Femur (tissue), 1 donor: ENCODE data around the gene PLXNA2.

Source experiments
- DNase-seq: peaks from one replicate; pipeline ENCODE4 v3.0.0-alpha.2; 2017

Gene PLXNA2

DNA sequence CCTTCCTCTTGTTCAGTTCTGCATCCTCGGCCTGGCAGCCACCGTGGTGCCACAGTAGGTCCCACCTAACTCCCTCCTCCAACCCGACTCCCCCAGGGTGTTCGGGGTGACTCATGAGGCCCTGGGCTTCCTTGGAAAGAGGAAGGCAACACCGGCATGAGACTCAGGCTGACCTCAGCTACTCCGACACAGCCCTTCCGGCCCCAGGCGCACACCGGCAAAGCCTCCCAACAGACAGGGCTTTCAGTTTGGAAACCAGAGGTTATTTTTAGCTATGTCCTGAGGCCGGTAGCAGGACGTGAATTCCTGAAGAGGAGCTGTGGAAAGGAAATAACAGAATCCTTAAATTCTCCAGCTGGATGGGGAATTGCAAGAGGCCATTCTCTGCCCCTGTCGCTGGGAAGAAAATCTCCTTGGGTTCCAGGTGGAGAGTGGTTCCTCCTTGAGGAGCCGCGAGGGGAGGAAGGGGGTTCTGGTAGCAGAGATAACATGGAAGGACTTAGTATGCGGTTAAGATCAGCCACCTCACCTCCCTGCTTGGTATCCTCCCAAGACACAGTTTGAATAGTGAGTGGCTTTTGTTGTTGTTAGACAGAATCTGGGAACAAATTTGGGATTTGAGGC is 24.4 kb downstream of the PLXNA2 start:
- DNase-seq: peak; percentile 74

DNA sequence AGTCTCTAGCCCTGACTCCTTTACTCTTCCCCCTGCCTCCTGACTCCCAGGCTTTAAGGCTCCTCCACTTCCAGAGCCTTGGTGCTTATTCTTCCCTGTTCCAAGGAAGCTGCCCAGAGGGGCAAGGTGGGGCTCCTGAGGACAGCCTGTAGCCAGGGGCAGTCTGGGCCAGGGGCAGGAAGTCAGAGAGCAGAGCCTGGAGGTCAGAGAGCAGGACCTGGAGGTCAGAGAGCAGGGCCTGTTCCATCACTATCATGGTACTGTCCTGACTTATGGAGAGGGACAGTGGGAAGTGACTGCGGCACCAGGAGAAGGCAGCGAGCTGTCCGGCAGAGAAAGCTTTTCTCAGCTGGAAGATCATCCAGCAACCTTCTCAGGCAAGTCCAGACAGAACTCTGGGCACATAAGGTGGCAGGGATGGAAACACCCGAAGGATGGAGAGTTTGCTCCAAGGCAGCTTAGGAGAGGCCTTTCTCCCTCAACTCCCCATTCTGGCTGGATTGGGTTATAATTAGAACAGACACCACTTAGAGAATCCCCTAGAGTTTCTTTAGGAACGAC is 25.0 kb downstream of the PLXNA2 start:
- no peak for DNase-seq

DNA sequence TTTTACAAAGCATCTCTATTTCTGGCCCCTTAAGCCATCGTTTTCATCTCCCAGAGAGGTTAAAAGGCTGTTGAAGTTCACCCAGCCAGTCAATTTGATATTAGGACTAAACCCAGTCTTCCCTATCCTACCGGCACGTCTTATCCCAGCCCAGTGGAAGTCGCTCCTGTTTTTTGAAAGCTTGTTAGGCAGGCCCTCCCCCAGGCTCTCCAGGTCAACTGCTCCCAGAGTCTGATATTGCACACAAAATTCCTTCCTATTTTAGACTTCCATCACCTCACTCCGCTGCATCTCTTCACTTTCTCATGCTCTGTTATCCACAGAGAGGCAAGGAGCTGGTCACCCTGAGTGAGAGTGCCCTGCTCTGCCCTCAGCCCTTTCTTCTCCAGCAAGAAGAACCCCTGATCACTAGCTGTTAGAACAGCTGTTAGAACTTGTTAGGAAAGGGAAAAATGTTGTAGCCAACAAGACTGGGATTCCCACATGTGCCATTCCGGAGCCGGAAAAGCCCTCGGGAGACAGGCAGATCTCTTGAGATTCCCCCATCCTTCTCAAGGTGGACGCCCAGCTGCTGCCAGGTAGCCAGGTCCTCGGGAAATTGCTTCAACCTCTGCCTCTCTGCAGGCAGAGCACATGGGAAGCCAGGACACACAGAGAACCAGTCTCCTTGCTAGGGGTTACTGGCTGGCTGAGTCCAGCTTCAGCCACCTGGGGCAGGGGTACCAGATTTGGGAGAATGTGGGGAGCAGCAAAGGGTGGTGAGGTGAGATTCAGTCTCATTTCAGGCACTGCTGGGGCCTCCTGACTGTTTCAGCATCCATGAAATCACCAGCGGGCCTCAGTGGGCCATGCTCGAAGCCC is 25.7 kb downstream of the PLXNA2 start:
- DNase-seq: no peak

DNA sequence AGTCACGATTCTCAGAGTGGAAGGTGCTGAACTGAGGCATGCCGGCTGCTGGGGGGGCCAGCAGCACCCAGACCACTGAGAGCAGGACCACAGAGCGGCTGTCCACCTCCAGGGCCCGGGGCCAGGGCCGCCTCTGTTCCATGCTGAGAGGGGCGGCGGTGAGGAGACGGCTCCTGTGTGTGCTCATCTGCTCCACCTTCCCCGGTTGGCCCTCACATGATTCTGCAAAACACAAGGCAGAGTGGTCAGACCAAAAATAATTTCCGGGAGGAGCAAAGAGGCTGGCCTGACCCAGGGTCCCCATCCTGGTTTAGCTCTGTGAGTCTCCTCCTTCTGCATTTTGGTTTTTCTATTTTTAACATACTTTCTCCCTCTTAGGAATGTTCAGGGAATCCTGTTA is 26.4 kb downstream of the PLXNA2 start:
- no peak for DNase-seq

DNA sequence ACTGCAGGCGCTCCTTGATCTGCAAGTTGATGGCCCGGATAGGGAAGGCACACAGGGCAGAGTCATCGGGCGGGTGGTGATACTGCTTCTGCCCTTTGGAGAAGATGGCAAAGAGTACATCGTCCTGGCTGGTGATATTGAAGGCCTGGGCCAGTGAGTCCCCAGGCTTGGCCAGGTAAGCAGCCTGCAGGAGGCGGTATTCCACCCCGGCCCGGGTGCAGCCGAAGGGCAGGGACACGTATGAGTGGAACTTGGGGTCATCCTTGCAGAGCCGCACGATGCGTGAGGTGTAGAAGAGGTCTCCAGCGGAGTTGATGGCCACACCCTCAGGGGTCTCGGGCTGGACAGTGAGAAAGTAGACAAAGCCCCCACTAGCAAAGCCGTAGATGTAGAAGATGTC is 27.4 kb downstream of the PLXNA2 start:
- no peak for DNase-seq

DNA sequence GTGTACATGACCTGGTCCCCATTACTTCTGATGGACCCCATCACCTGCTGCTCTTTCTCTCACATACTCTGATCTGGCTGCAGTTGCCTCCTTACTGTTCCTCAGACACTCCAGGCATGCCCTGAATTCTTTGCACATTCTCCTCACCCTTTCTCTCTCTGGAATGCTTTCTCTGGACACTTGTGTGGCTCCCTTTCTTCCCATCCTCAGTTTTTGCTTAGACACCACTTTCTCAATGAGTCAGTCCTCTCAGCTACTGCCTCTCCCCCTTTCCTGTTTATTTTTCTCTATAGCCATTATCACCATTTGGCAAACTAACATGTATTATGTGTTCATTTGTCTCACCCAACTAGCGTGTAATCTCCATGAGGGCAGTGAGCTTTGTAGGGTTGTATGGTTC is 28.1 kb downstream of the PLXNA2 start:
- DNase-seq: no peak

DNA sequence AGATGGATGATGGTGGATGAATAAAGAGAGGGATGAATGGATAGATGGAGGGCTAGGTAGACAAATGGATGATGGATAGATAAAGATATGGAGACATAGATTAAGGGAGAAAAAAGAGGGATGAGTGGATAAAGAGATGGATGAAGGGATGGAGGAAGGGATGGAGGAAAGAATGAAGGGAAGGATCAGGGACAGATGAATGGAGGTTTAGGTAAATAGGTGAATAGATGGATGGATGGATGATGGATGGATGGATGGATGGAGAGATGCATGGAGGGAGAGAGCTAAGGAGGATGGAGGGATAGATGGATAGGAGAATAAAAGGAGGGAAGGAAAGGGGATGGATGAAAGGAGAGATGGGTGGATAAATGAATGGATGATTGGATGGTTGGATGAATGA is 28.8 kb downstream of the PLXNA2 start:
- DNase-seq: no peak

DNA sequence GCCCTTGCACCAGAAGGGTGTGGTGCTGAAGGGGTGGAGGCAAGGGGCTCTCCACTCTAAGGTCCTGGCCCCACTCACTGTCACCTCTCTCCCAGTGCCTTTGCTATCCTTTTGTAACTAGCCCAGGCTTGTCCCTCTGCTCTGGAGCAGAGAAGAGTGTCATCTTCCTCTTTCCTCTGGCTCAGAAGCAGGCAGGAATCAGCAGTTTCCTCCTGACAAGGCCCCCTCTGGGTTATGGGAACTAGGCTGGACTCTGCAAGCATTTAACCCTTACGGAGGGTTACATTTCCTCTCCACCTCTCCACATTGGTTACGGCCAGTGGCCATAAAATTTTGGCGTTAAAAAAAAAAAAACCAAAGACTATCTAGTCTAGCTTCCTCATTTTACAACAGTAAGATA is 30.4 kb downstream of the PLXNA2 start:
- DNase-seq: no peak

DNA sequence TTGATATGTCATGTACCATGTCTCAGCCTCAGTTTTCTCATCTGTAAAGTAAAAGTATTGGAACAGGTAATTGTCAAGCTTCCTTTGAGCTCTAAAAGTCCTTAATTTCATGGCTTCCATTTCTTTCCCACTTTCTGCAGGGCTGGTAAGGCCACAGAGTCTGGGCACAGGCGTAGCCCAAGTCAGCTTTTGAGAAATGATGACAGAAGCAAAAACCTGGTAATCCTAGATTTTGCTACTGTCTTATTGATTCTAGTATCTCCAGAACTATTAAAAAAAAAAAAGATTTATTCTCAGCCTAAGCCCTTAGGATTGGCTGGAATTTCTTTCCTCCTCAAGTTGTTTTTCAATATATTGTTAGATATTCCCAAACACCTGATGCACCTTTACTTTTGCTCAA is 31.3 kb downstream of the PLXNA2 start:
- no peak for DNase-seq

DNA sequence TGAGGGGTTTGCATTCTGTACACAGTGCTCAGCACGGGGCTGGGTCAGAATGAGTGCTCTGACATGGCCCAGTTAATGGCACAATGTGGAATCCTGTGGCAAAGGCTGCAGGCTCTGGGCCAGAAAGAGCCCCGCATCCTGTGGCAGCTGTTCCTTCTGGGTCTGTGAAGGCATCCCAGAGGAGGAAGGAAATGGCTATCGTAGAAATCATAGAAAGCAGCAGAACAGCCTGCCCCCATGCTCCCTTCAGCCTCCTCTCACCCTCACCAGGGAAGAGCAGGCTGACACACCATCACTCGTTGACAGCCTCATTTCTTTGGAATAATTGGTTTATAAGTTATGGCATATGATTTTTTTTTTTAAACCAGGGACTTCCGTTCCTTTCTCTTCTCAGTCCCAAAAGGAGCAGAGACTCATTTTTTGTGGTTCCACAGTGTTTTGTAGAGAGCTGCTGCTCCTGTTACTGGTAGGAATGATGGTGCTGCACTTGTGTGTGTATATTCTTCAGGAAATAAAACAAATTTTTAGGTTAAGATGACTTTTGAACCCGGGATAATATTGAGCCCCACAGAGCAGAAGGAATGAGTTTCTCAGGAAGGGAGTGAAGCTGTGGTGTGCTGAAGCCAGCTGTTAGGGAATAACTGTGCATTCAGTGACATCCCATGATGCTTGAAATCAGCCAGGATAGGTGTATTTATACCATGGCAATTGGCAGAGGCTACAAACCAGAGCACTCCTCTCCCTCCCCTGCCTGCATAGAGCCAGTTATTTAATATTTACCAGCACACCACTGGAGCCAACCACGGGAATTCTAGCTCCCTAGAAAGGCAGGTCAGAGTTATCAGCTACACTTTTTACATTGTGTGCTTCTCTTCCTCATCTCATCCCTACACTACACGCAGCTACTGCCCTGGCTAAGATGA is 32.0 kb downstream of the PLXNA2 start:
- DNase-seq: no peak

DNA sequence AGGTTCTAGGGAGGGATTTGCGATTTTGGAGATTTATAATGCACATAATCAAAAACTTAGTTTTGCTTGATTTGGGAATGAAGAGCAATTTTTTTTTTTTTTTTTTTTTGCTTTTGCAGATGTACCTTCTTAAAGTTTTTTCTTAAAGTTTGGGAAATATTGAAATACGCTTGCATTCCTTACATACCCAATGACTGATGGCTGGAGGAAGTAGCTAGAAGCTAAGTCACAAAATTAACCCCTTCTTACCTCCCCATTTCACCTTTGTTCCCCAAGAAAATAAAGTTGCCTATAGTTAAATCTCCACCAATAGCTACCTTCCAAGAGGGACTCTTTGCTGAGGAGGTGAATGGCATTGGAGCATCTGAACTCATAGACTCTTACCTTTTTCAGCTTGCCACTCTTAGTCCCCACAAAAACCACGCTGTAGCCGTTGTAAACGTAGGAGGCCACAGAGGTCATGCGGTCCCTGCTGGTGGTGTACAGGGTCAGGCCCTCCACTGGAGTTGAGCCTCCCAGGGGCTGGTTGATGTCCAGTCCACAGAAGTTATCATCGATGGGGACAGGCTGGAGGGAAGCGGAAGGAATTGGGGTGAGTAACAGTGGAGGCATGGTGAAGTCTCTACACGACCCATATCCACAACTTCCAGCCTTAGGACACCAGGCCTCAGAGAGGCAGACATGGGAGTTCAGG is 34.1 kb downstream of the PLXNA2 start:
- no peak for DNase-seq

DNA sequence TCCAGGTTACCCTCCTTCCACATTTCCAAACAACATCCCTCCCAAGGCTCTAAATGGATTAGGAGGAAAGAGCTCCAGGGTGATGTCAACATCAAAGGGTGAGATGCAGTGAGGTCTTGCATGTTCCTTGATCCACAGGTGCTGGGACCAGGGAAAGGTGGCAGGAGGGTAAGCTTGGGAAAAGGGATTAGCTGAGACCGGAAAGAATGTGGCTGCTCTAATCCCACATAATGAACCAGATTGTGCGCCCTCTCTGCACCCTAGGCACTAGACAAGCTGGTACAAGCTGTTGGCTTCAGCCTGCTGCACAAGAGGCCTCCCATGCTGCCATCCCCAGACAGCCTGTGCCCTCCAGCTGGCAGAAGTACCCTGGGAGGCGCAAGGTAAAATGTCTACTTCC is 34.9 kb downstream of the PLXNA2 start:
- DNase-seq: no peak

DNA sequence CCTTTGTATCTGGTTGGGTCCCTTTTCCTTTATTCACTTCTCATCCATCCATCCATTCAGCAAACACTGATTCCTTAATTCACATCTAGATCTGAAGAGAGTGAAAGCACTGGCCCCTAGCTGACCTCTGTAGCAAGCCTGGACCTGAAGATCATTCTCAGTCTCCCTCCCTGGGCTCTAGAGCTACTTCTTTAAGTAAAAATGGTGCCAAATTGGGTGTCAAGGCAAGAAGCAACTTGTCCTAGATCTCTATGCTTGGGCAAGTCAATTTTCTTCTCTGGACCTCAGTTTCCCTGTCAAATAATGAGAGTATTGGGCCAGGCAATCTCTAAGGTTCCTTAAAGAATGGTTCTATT is 36.1 kb downstream of the PLXNA2 start:
- no peak for DNase-seq

DNA sequence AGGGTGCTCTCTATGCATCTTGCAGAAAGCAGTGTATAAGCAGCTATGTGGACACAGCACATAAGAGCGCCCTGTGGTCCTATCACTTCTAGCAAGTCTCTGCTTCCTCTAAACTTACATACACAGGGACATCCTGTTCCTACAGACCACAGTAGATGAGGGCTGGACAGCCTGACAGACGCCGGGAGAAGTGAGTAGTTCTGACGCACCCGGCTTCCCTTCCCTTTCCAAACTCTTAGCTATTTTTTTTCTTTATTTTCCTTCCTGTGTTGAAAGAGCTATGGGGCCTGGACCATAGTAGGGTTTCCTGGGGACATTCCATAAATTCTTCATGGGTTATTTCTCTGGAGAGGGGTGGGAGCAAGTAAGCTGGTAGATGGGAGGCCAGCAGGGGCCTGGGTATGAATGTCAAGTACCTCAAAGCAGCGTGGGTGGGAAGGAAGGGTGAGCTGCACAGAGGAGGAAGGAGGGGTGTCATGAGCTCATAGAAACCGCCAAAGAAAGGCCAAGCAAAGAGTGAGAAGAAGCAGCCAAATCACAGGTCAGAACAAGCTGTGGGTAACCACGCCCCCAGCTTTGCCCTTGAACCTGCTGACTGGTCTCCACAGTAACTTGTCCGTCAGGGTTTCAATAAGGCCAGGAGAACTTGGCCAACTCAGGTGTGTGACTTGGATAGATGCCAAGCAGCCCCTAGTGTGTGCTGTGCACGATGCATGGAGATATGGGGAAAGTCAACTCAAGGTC is 36.6 kb downstream of the PLXNA2 start:
- DNase-seq: no peak

DNA sequence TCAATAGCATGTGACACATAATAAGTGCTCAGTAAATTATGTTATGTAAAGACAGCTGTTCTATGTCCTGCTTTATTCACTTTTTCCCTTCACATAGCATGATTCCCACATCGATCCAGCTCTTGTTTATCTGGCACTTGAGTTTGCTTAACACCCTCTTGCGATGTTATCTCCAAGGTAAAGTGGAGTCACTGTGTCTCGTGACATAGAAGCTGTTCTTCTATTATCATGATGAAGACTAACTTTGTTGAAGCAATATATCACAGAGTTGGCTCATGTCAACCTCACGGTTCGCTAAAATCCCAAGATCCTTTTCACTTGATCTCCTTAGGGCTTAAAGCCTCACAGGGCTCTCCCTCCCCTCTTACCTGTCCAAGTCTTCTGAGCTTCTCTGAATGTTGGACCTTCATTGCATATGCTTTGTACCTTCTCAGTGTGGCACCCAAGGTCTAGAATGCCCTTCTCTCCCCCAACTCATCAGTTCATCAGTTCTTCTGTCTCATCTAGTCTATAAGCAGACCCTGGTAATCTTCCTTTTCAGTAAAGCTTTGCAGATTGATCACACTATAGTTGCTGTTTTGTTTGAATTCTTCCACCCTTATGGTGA is 38.0 kb downstream of the PLXNA2 start:
- no peak for DNase-seq

DNA sequence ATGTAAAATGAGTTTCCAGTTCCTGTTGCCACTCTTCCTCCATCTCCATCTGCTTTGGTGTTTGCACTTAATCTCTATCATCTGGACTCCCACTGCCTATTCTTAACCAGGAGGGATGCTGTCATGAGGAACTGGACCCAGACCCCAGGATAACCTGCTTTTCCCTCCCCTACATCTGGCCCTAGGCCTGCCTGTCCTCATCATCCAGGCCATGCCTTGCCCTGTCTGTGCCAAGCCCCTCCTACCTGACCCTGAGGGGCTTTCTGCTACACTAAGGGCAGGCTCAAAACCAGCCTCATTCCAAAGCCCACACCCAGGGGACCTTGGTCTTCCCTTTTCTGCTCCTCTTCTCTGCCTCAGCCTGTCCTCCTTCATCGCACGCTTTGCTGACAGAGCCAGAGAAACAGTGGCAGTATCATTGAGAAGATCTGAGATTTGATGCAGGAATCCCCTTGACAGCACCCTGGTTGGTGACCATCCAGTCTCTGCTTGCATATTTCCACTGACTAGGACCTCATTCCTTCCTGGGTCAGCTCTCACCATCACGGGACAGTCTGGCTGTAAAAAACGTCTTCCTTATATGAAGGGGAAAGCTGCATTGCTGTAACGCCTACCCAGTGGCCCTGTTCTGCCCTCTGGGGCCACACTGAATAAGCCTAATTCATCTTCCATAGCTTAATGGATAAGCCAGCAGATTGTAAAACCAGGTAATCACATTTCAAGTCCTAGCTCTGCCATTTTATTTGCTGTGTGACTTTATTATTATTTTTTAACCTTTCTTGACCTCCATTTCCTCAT is 38.8 kb downstream of the PLXNA2 start:
- DNase-seq: no peak

DNA sequence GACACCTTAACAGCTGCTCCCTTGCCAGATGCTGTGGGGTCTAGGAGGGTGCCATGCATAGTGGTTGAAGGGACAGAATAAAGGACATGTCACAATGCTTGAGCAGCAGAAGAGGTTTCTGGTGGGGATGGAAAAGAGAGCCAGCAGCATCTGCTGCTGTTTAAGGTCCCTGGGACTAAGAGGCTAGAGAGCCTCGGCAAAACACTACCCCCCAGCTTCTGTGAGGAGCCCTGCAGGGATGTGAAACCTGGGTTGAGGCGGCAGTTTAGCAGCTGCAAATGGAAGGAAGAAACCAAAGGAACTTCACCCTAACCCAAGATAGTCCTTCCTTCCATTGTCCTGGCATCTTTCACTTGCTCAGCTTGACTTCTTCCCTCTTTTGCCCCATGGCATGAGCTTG is 39.4 kb downstream of the PLXNA2 start:
- no peak for DNase-seq

DNA sequence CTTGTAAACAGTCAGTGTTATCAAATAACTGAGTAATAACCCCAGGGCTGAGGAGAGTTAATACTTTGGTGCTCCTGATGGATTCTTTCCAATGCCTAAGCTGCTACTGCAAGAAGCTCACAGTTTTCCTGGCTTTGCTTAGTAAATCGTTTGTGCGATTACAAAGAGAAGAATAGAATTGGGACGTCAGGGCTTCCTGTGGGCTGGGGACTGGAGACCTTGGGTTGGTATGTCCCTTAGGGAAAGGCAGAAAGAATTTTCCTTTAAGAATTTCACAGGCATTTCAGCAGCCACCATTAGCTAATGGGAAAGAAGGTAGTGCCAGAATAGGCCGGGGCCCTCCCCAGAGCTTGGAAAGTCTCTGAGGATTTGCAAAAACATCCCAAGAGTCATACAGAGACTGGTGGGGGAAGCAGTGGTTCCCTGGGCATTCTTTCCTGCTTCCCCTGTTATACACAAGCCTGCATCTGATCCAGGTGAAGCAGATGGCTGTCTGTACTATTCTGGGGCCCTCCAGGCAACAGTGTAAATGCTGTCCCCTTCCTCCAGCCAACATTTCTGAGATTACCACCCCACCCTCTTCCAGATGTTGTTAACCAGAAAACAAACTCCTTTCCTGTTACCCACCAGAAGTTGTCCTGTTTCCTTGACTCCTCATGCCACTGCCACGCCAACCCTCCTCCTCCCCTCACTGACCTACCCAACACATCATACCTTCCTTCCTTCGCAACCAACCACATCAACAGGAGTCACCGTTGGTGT is 40.2 kb downstream of the PLXNA2 start:
- DNase-seq: no peak

DNA sequence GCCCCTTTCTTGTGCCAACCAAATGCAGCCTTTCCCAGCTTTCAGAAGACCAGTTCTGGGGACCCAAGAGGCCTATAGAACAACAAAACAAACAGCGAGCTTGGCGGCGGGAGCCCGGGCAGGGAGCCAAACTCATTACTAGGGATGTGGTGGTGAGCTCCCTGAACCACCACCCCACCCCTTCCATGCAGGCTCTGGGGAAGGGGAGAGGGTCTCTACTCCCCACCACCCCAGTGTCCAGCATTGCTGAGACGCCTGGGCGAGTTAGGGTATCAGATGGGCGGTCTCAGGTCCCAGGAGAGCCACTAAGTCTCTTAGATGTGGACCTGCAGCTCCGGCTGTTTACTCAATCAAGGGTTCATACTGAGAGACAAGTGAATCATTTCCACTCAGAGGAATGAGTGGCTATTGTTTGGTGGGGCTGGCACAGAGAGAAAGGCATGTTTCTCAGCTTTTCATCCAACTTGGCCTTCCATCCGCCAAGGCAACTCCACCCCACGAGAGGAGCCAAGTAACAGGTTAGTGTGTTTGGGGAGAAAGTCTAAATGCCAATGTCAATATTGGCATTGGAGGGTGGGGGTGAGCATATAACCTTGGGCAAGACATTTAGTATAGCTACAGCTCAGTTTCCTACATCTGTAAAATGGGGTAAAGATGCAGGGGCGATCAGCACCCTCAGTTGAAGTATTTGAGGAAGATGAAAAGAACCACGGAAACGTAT is 40.9 kb downstream of the PLXNA2 start:
- DNase-seq: peak; percentile 72
